HTERT RPE-1 (cell line): ENCODE results near the gene IGFBP2.

ENCODE experiments used
- in situ Hi-C: fragments of 300-500 bp; cut with MboI; formaldehyde crosslinking; loops from 4 replicates; pipeline ENCODE4 v1.14.3; 2020; ENCODE audit warnings: low sequenced_read_pairs

Gene IGFBP2

DNA sequence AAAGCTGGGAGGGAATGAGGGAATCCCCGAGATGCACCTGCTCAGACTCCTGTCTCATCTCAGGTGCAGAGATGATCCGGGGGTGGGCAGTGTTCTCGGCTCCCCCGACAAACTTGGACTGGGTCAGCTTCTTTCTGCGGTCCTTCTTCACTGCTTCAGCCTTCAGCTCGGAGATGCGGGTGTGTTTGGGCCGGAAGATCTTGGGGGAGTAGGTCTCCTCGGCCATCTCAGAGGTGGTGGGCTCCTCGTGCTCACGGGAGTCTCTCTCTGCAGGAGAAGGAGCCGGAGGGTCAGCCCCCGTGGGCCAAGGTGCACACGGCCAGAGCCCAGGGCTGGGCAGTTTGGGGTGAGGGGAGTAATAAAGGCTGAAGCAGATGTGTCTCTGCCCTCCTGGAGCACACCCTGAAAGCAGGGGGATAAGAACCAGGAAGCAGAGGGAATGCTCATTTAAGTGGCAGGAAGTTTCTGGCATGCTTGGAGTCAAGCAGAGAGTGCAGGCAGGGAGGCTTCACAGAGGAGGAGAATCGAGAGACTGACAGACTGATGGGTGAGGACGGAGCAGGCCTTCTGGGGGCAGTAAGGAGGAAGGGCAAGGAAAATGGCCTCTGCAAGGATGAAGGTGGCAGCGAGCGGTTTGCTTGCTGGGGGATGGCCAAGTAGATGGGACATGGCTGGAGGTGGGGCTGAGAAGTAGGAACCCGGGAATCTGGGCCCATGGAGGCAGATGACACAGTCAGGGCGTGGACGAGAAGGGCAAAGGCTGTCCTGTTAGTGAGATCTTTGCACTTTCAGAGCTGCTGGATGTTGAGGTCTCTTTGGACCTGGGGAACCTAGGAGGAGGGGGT is 45.8 kb downstream of the IGFBP2 start:
- in situ Hi-C loops = no loop called here

DNA sequence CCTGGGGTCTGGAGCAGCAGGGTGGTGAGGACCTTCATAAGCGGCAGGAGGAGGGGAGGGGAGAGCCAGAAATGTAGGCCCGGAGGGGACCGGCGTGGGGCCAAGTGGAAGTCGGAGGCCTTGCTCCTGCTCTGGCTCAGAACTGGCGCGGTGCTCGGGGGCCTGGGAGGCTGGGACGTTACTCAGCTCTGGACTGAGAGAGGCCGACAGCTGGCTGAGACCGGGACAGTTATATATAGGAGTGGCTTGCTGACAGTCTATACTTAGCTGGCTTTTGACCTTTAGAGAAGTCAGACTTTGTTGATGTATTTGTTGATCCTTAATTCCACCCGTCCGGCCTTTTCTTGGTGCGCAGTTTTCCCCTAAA is 46.4 kb downstream of the IGFBP2 start:
- in situ Hi-C loops = no loop called here

DNA sequence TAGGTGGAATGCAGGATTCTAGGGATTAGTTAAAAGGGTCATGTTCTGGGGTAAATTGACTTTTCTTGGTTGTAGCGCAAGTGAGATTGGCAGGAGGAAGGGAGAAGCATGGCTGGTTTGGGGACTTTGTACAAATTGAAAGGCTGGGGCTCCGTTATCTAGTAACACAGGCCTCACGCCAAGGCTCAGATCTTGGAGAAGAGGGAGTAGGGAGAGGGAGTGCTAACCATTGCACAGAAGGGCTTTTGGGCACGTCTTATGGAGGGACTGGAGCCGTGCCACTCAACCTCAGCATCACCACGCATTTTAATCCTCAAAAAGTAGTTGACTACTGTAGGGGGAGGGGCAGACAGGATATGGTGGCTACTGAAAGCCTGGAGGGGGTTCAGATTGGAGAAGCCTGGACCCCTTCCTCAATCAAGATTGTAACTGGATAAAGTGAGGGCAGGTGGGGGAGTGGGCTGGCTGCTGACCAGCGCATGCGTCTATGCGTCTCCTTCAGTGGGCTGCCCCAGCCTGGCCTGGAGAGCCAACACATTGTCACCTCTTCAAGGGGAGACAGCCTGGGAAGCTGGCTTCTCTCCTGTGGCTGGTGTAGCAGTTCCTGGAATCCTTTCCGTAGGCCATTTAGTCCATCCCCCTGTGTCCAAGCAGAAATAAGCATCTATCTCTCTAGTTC is 47.9 kb downstream of the IGFBP2 start:
- in situ Hi-C loops = no loop called here

DNA sequence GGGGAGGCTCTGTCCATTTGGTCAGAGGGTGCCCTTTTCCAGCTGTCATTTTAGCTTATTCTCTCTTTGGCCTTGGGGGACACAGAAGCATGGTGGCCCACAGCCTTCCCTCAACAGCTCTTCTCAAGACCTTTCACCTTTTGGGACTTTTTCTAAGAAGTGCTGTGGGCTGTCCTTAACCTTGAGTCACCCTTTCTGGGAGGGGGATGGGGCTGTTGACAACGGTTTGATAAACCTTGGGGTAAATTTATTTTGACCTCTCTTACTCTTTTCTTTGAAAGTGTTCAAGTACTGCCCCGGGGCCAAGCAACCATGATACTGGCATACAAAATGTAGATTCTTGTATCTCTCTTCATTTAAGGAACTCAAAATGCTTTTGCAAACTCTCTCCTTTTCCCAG is 48.5 kb downstream of the IGFBP2 start:
- in situ Hi-C loops = no loop called here

DNA sequence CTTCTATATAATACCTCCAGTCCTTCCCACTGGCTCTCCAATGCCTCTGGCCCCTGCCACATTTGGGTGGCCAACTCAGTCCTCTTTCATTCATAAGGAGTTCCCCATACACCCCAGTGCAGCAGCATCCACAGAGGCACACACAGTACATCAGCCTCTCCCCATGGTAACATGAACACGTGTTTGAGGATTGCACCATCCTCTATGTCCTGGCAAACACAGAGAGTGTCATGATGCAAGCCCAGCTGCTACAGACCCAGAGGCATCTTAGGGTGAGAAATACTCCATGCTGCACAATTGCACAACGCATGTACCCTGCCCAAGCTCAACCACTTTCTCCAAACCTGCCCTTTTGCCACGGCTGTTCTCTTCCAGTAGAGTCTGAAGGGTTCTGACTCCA is 50.6 kb downstream of the IGFBP2 start:
- in situ Hi-C loops = no loop called here

DNA sequence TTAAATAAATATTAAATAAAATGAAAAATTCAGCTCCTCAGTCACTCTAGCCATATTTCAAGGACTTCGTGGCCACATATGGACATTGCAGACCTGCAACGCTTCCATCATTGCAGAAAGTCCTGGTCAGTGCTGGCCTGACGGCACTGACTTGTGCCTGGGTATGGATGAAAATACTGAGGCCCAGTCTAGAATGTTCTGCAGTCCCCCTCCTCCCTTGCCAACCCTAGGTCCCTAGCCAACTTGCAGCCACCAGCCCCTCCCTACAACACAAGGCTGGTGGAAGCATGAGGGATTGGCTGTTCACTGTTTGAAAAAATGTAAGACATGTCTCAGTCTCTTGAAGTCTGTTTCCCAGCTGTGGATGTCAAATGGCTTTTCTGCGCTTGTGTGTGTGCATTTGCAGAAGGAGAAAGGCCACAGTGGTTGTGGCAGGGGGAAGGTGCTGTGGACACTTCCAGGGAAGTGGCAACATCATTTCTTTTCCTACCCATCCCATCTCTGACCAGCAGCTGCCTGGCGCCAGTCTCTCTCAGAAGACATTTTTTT is 52.2 kb downstream of the IGFBP2 start:
- in situ Hi-C loops = no loop called here

DNA sequence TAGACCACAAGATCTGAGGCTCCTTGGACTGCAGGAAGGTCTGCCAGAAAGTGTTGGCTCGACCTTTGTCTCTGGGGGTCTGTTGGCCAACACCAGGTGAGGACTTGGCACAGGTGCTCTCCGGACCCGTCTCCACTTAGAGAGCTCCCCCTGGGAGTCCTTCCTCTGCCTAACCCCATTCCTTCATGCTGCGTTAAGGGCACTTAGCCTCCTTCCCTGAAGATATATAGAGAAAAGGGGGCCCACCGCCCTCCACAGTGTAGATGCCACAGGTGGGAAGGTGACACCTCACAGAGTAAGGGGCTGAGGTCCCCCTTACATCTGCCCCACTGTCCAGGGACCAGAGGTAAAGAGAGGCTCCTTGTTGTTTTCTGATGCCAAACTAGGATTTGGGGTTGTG is 53.9 kb downstream of the IGFBP2 start:
- in situ Hi-C loops = no loop called here

DNA sequence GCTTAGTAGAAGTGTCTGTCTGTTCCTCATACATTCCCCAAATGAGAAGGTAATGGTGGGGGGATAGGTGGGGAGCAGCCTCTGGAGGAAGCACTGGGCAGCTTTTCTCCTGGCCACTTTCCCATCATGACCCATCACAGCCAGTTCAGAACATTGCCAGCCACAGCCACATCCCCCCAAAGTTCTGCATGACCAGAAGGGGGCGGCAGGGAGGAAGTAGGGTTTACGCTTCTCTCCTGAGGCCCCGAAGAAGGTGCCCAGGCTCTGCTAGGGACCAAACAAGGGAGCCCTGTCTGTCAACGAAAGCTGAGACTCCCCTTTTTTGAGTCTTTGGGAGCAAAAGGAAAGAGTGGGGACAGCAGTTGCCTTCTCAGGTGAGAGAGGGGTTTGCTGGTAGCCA is 54.4 kb downstream of the IGFBP2 start:
- in situ Hi-C loops = no loop called here

DNA sequence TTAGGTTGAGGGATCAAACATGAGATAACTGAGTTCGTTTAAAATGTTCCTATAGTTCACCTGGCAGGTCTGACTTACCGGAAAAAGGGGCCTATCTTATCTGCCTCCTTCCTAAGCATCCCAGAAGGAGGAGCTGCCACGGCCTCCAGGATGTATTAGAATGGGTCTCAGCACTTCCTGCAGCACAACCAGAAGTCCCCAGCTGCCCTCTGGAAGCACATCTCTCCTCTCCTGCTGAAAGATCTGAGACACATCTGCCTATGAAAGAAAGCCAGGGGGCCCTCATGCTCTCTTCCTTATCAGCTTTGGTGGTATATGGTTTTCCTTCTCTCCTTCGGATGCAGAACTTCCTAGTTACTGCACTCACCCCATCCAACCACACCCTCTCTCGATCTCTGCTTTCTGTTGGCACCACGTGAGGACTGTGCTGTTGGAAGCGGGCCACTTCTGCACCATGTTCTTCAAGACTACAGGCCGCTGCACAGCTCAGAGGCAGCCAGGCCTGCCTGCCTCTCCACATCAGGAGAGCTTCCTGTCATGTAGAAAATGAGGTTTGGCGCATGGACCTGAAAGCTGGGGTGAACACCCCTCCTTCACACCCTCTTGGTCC is 55.6 kb downstream of the IGFBP2 start:
- in situ Hi-C loops = no loop called here

DNA sequence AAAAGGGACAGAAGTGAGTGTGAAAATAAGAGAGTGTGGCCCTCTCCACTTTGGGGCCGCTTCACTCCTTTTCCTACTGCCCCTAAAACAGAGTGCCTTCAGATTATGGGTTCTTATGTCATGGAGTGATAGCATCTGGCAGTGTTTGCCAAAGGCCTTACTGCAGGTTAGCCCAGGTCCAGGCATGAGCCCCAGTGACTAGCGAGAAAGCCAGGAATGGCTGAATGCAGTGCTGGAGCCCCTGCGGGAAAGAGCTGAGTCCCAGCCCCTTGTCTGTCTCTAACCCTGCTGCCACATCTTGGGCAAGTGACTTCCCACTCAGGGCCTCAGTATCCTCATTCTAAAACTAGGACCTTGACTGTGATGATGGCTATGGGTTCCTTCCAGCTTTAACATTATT is 56.2 kb downstream of the IGFBP2 start:
- in situ Hi-C loops = no loop called here

DNA sequence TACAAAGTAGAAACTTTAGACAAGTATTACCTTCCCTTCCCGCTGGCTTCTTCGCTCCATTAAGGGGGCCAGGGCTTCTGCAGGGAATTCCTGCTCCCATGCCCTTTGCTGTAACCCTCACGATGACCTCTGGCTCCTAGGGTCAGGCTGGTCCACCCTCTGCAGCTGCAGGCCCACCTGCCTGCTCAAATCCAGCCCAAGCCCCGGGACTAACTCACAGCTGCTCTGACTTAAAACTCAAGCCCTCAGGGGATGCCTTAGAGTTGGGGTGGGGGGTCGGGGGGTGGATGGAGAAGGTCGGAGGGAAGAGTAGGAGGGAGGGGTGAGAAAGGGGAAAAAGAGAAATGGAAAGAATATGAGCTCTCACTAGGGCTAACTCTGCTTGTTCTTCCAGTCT is 57.2 kb downstream of the IGFBP2 start:
- in situ Hi-C loops = no loop called here

DNA sequence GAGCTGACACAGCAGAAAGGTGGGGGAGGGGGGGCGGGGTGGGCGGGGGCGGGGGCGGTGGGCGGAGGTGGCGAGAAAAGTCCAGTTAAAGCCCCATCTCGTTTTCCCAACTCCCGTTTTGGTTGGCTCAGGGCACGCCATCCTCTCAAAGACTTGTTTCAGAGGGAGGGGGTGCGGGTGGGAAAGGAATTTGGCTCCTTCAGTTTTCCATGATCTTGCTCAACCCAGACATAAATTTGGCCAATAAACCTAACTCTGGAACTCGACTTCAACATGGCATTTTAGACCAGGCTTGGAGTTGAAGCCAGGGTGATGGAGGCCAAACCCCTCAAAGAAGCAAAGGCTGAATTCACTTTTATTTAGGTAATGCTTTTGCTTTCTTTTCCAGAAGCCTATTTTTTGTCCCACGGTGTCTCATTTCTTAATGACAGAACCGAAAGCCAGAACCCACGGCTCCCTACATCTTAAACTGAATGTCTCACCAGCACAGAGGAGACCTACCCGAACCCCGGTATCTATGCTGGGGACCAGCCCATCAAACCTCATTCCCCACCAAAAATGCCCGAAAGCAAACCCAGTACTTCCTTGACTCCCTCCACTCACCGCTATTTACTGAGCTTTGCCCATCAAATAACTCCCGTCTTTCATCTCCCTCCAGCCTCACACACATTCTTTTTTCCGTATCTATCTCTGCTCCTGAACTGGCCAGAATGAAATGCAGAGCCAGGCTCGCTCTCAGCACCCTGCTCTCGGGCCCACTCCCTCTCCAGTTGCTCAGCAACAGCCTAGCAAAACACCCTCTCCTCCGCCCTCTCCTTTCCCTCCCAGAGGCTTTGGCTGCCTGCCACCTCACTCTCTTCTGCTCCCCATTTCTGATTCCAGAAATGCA is 57.9 kb downstream of the IGFBP2 start:
- in situ Hi-C loops = no loop called here

DNA sequence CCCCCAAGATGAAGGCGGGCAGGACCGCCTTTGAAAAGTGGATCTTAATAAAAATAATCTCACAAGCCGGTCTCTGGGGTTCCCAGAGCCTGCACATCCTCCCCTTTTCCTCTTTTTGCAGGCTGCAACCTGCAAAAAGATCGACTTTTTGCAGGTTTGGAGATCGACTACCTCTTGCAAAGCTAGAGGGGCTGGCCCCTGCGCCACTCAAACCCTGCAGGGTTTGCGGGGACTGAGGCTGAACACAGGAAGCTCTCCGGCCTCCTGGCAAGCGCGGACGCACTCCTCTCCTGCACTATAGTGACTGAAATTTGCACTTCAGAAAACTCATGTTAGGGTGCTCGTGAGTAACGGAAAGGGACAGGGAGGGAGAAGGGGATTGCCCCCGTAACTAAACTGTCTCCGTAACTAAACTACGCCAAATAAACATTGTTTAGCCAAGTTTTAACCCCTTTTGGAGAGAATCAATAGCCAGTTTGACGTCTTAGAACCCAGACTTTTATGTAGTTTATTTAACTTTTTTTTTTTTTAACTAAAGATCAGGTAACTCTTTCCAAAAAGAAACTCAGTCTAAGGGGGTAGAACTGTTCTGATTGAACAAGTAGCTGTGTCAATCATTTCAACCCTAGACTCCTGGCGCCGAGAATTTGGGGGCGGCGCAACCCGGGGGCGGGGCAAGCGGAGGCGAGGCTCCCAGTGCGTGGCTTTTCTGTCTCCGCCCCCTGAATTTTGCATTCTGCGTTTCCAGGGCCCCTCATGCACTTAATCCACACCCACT is 59.6 kb downstream of the IGFBP2 start:
- in situ Hi-C loops = no loop called here

DNA sequence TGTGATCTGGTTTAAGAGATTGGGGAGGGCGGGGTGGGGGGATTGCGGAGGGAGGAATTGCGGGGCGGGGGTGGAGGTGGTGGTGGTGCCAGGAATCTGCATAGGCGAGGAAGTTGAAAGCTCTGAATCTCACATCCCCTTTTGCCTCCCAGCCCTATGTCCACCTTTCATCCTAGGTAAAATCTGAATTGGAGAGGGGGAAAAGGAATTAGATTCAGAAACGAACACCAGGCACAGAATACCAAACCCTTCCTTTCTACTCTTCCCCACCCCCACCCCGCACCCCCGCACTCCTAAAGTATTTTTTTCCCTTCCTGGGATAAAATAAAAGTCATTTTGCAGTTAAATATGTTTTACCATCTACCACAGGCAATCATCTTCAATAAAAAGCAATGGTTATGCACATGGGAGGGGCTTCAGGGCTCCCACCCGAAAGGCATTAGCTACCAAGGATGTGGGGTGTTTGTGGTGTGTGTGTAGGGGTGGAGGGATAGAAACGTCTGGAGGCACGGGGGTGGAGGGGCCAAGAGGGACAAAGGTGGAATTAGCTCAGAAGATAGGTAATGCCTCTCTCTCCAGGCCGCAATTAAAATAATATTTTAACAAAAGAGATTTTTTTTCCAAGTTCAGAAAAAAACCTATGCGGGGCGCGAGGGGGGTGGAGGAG is 60.3 kb downstream of the IGFBP2 start:
- in situ Hi-C loops = no loop called here

DNA sequence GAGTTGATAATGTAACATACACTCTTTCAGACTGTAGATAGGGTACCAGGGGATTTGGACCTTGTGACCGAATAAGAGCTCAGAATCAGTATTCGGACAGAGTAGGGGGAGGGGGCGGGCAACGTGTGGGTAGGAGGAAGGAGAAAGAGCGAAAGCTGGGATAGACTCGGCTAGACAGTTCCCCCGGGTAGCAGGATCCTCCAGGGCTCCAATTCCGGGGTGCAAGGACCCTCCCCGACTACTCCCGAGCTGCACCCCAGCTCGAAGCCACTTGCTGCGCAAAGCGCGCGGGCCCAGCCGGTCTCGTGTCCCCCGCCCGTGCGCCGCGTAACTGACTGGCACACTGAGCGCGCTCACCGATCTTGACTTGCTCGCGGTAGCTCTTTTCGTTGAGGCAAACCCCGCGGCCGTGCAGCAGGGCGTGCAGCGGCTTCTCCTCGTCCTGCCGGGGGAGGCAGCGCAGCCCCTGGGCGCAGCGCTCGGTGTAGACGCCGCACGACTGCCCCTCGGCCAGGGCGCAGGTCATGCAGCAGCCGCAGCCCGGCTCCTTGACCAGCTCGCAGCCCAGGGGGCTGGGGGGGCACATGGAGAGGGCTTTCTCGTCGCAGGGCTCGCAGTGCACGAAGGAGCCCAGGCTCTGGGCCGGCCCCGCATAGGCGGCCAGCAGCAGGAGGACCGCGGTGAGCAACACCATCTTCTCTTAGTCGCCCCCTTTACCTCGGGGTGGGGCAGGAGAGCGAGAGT is 61.0 kb downstream of the IGFBP2 start:
- in situ Hi-C loops = no loop called here

DNA sequence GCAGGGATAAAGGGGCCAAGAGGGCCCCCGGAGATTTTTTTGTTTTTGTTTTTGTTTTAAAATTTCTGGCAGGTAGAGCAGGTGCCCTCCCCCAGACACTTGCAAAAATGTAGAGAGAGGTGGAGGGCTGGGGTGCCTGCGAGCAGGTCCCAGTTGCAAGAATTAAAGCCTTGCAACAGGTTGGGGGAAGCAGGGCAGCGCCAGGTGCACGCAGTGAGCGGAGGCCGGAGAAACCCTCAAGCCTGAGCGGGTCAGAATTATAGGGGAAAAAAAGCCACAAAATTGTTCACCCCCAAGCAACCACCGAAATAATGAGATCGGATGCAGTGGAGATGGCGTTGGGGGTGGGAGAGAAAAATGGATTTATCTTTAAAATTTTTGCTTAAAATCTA is 61.6 kb downstream of the IGFBP2 start:
- in situ Hi-C loops = no loop called here

DNA sequence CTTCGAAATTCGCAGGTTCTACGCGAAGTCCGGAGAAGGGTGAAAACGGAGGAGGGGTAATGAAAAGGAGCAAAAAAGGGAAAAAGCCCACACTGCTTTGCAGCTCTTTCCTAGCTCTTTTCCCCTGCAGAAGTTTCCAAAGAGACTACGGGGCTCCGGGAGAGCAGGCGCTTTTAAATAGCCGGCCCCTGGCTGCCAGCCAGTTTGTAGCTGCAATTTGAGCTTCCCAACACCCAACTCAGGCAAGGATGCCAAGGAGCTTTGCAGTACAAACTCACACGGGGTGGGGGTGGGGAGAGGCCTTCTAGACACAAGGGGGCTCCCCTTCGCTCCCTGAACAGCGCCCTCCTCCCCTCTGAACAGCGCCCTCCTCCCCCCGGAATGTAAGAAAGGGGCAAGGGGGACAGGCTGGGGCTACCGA is 62.2 kb downstream of the IGFBP2 start, which contains the start of gene IGFBP5:
TSS of gene IGFBP5 (minus strand) at position 149 of the 421 bp plus-strand sequence. CDS start 774 bp downstream, outside the sequence.
- in situ Hi-C loops = no loop called here

DNA sequence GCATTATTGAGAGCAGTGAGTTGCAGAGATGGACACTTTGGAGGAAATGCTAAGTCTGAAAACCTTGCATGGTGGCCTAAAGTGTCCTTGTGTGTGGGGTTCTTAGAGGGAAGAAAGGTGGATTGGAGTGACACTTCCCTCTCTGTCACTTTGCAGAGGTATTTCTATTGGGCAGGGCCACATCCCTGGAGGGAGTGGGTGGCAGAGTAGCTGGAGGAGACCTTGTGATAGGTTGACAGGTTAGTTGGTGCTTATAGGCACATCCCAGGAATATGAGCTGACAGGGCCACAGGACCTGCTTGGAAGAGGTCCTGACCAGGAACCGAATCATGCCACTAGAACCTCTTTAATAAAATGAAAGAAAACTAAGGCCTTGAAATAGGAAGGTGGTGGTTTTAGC is 63.1 kb downstream of the IGFBP2 start:
- in situ Hi-C loops = no loop called here
